H1 (cell line): ENCODE measurements around the gene NAV2. TPM values are rescaled to one million over a fixed set of nuclear protein-coding genes. Genes with fewer than 3 reads are reported as not detected.

ENCODE experiments used
- CTCF ChIA-PET: fragments of 300-600 bp; sonication (Branson Sonifier 250); formaldehyde crosslinking; loops from one replicate; lab custom pipeline; 2021; ENCODE audit not compliant: partially characterized antibody; lab: Charles Lee
- POLR2A ChIA-PET: fragments of 300-600 bp; sonication (Branson Sonifier 250); formaldehyde crosslinking; loops from one replicate; lab custom pipeline; 2021; ENCODE audit warnings: inconsistent platforms; ENCODE audit not compliant: partially characterized antibody; lab: Charles Lee
- DNase-seq, 2 experiments: peaks; one replicate each; pipeline versions ENCODE4 v3.0.0 to v3.0.0-alpha.2; 2010 to 2022; ENCODE audit warnings: low spot score in 2 of 2, low read depth in 1 of 2, mixed read lengths in 1 of 2
- FAIRE-seq: peaks from 2 replicates; lab custom pipeline; 2011; peaks lifted over from hg19 to GRCh38; lab: Jason Lieb, UNC
- H2AFZ ChIP-seq: 2 replicates; pipeline ENCODE4 v1.8.1; 2012; ENCODE audit warnings: low read length, inconsistent platforms
- H2AK5ac ChIP-seq: 2 replicates; pipeline ENCODE4 v1.6.1; 2013; ENCODE audit warnings: low read depth, low read length
- H2BK120ac ChIP-seq: replicated peaks from 2 replicates; pipeline ENCODE3; 2013; ENCODE audit warnings: low read depth, low read length, inconsistent platforms
- H2BK12ac ChIP-seq: 2 replicates; pipeline ENCODE4 v1.6.1; 2013; ENCODE audit warnings: low read depth, low read length
- H2BK15ac ChIP-seq: 2 replicates; pipeline ENCODE4 v1.6.1; 2013; ENCODE audit warnings: low read length
- H2BK20ac ChIP-seq: 2 replicates; pipeline ENCODE4 v1.6.1; 2013; ENCODE audit warnings: low read length
- H2BK5ac ChIP-seq: 2 replicates; pipeline ENCODE4 v1.6.1; 2013; ENCODE audit warnings: low read depth, low read length
- H3K14ac ChIP-seq: 2 replicates; pipeline ENCODE4 v1.6.1; 2013; ENCODE audit warnings: inconsistent platforms; ENCODE audit not compliant: insufficient read length
- H3K18ac ChIP-seq: 2 replicates; pipeline ENCODE4 v1.6.1; 2013; ENCODE audit warnings: low read length; ENCODE audit errors: extremely low read depth
- H3K23ac ChIP-seq: 2 replicates; pipeline ENCODE4 v1.6.1; 2013; ENCODE audit warnings: inconsistent platforms; ENCODE audit not compliant: insufficient read length
- H3K23me2 ChIP-seq: 2 replicates; pipeline ENCODE4 v1.6.1; 2013; ENCODE audit warnings: low read depth, low read length
- H3K27ac ChIP-seq: 2 replicates; pipeline ENCODE4 v1.6.1; 2011; ENCODE audit warnings: low read depth, low read length, inconsistent platforms
- H3K27me3 ChIP-seq, 4 experiments: replicated peaks in 1 of 4; 1 replicate in 1 of 4; 2 replicates in 3 of 4; pipeline versions ENCODE4 v1.6.1 to v1.8.1; 2011 to 2013; ENCODE audit warnings: low read length in 3 of 4, mild to moderate bottlenecking in 3 of 4, inconsistent platforms in 2 of 4, mixed read lengths in 2 of 4, moderate library complexity in 1 of 4; ENCODE audit not compliant: control insufficient read depth in 3 of 4, insufficient read depth in 3 of 4; ENCODE audit errors: extremely low read depth in 1 of 4
- H3K36me3 ChIP-seq, 4 experiments: 2 replicates each; pipeline versions ENCODE4 v1.6.1 to v1.8.1; 2011 to 2013; ENCODE audit warnings: mild to moderate bottlenecking in 4 of 4, low read length in 3 of 4, moderate library complexity in 2 of 4, control low read depth in 1 of 4, inconsistent platforms in 1 of 4; ENCODE audit not compliant: insufficient read depth in 4 of 4, control insufficient read depth in 2 of 4
- H3K4ac ChIP-seq: replicated peaks from 2 replicates; pipeline ENCODE3; 2013; ENCODE audit warnings: low read length, low read depth, mixed read lengths, inconsistent platforms; ENCODE audit not compliant: insufficient read length
- H3K4me1 ChIP-seq, 4 experiments: replicated peaks in 1 of 4; 1 replicate in 1 of 4; 2 replicates in 3 of 4; pipeline versions ENCODE4 v1.6.1 to v1.8.1; 2011 to 2013; ENCODE audit warnings: low read length in 3 of 4, inconsistent platforms in 2 of 4, mixed read lengths in 1 of 4; ENCODE audit not compliant: insufficient read depth in 4 of 4, control insufficient read depth in 3 of 4
- H3K4me2 ChIP-seq, 2 experiments: 2 replicates each; pipeline versions ENCODE4 v1.6.1 to v1.8.1; 2011 to 2013; ENCODE audit warnings: low read depth in 2 of 2, low read length in 2 of 2, control low read depth in 1 of 2, inconsistent platforms in 1 of 2, mild to moderate bottlenecking in 1 of 2; ENCODE audit not compliant: insufficient read depth in 1 of 2
- H3K4me3 ChIP-seq, 4 experiments: fragments of 200-600, 300-600 bp in 1 of 4; sonication (generic), shearing (Covaris generic), sonication (Bioruptor Twin) in 1 of 4; 2 replicates each; pipeline versions ENCODE4 v1.5.1 to v1.8.1; 2011 to 2016; ENCODE audit warnings: low read length in 4 of 4, low read depth in 3 of 4, control low read depth in 2 of 4, inconsistent platforms in 2 of 4, mild to moderate bottlenecking in 2 of 4, mixed read lengths in 1 of 4, moderate library complexity in 1 of 4; ENCODE audit not compliant: insufficient read depth in 2 of 4; ENCODE audit errors: extremely low read depth in 1 of 4
- H3K56ac ChIP-seq: replicated peaks from 2 replicates; pipeline ENCODE3; 2013; ENCODE audit warnings: low read depth, mild to moderate bottlenecking, mixed read lengths, low read length, inconsistent platforms; ENCODE audit not compliant: insufficient read length
- H3K79me1 ChIP-seq: 2 replicates; pipeline ENCODE4 v1.6.1; 2013; ENCODE audit warnings: low read depth, low read length, control low read depth
- H3K79me2 ChIP-seq, 2 experiments: 2 replicates each; pipeline versions ENCODE4 v1.6.1 to v1.8.1; 2012 to 2013; ENCODE audit warnings: low read length in 2 of 2, mild to moderate bottlenecking in 2 of 2, inconsistent platforms in 1 of 2; ENCODE audit not compliant: insufficient read depth in 2 of 2, control insufficient read depth in 1 of 2
- H3K9ac ChIP-seq, 4 experiments: replicated peaks in 1 of 4; 1 replicate in 1 of 4; 2 replicates in 3 of 4; pipeline versions ENCODE4 v1.6.1 to v1.8.1; 2011 to 2013; ENCODE audit warnings: low read depth in 3 of 4, low read length in 3 of 4, control low read depth in 2 of 4, mild to moderate bottlenecking in 2 of 4, moderate library complexity in 2 of 4, inconsistent platforms in 1 of 4; ENCODE audit errors: extremely low read depth in 1 of 4
- H3K9me3 ChIP-seq, 2 experiments: 2 replicates each; pipeline versions ENCODE4 v1.6.1 to v1.8.1; 2012 to 2013; ENCODE audit warnings: mild to moderate bottlenecking in 2 of 2, moderate library complexity in 2 of 2, control low read depth in 1 of 2, inconsistent platforms in 1 of 2, low read depth in 1 of 2, low read length in 1 of 2, mixed read lengths in 1 of 2; ENCODE audit not compliant: insufficient read depth in 2 of 2
- H4K20me1 ChIP-seq, 2 experiments: replicated peaks in 1 of 2; 2 replicates each; pipeline versions ENCODE3 to v1.8.1; 2011 to 2013; ENCODE audit warnings: inconsistent platforms in 2 of 2, low read length in 2 of 2, mild to moderate bottlenecking in 1 of 2; ENCODE audit not compliant: insufficient read depth in 2 of 2, control insufficient read depth in 1 of 2
- H4K5ac ChIP-seq: 2 replicates; pipeline ENCODE4 v1.6.1; 2013; ENCODE audit warnings: low read length, low read depth, mixed read lengths, inconsistent platforms; ENCODE audit not compliant: insufficient read length
- H4K8ac ChIP-seq: 2 replicates; pipeline ENCODE4 v1.8.0; 2013; ENCODE audit warnings: mild to moderate bottlenecking, moderate library complexity, low read length, inconsistent platforms; ENCODE audit not compliant: insufficient read depth; ENCODE audit errors: extremely low read depth
- H4K91ac ChIP-seq: replicated peaks from 2 replicates; pipeline ENCODE3; 2013; ENCODE audit warnings: low read length, mixed read lengths, inconsistent platforms; ENCODE audit not compliant: insufficient read length
- BACH1 ChIP-seq: IDR thresholded peaks from 2 replicates; pipeline ENCODE4 v1.6.1; 2012; ENCODE audit warnings: low read length, improper control_type of control experiment
- BCL11A ChIP-seq, 2 experiments: IDR thresholded peaks; one replicate each; pipeline ENCODE4 v1.6.1; 2011; ENCODE audit warnings: low read depth in 2 of 2, low read length in 2 of 2, mild to moderate bottlenecking in 2 of 2
- CTBP2 ChIP-seq: IDR thresholded peaks from 2 replicates; pipeline ENCODE4 v1.7.0; 2011; ENCODE audit warnings: borderline replicate concordance, mild to moderate bottlenecking, moderate library complexity, mixed read lengths, low read length; ENCODE audit not compliant: insufficient read depth, insufficient read length
- GABPA ChIP-seq: IDR thresholded peaks from 2 replicates; pipeline ENCODE4 v1.6.1; 2011; ENCODE audit warnings: mild to moderate bottlenecking, low read length, moderate library complexity, borderline replicate concordance; ENCODE audit not compliant: insufficient read depth
- GTF2F1 ChIP-seq: IDR thresholded peaks from 2 replicates; pipeline ENCODE4 v1.6.1; 2012; ENCODE audit warnings: low read depth, low read length, improper control_type of control experiment, borderline replicate concordance
- HDAC2 ChIP-seq, 2 experiments: fragments of 300-600 bp in 1 of 2; sonication (generic) in 1 of 2; IDR thresholded peaks; 2 replicates each; pipeline ENCODE4 v1.6.1; 2011 to 2012; ENCODE audit warnings: low read depth in 2 of 2, low read length in 2 of 2, mild to moderate bottlenecking in 2 of 2, moderate library complexity in 2 of 2, borderline replicate concordance in 1 of 2, inconsistent platforms in 1 of 2
- HDAC6 ChIP-seq: IDR thresholded peaks from one replicate; pipeline ENCODE4 v1.7.1; 2012; ENCODE audit warnings: low read depth, mild to moderate bottlenecking, inconsistent platforms, low read length, moderate library complexity
- JUN ChIP-seq: IDR thresholded peaks from 2 replicates; pipeline ENCODE4 v1.6.1; 2011; ENCODE audit warnings: low read depth, mild to moderate bottlenecking, improper control_type of control experiment, low read length
- POU5F1 ChIP-seq: IDR thresholded peaks from 2 replicates; pipeline ENCODE4 v1.6.1; 2011; ENCODE audit warnings: low read depth, mild to moderate bottlenecking, low read length, moderate library complexity
- SIN3A ChIP-seq, 2 experiments: IDR thresholded peaks in 1 of 2; conservative IDR thresholded peaks in 1 of 2; 2 replicates each; pipeline ENCODE4 v1.6.1; 2011 to 2012; ENCODE audit warnings: low read length in 2 of 2, improper control_type of control experiment in 1 of 2, low read depth in 1 of 2, mild to moderate bottlenecking in 1 of 2
- SP4 ChIP-seq: IDR thresholded peaks from 2 replicates; pipeline ENCODE4 v1.6.1; 2012; ENCODE audit warnings: low read length, inconsistent platforms
- TBP ChIP-seq: IDR thresholded peaks from 2 replicates; pipeline ENCODE4 v1.6.1; 2011; ENCODE audit warnings: low read depth, low read length, improper control_type of control experiment
- ZNF274 ChIP-seq: IDR thresholded peaks from 2 replicates; pipeline ENCODE4 v1.7.0; 2012; ENCODE audit warnings: low read length, borderline replicate concordance; ENCODE audit errors: extremely low read depth
- WGBS, 2 experiments: shearing (Covaris generic) in 1 of 2; methylation state at CpG; one replicate each; pipeline versions ENCODE4 v1.1.6 to v1.1.7; 2013 to 2015; ENCODE audit warnings: low lambda C conversion rate in 2 of 2, mixed read lengths in 2 of 2, inconsistent platforms in 1 of 2, low coverage in 1 of 2, missing lambda C conversion rate in 1 of 2; ENCODE audit not compliant: insufficient replicate concordance in 2 of 2, insufficient coverage in 1 of 2, insufficient read length in 1 of 2; ENCODE audit errors: extremely low coverage in 1 of 2, missing lambda C conversion rate in 1 of 2; 5-methylcytosine and 5-hydroxymethylcytosine counted together
- polyA plus RNA-seq, 7 experiments: library from polyadenylated mRNA; depleted of rRNA in 3 of 7; stranded (reverse) in 5 of 7; unstranded in 2 of 7; fragments of >200 nt in 5 of 7; fragments of 200-250 nt in 2 of 7; gene quantifications; 1 replicate in 5 of 7; 2 replicates in 1 of 7; 4 replicates in 1 of 7; pipeline versions ENCODE4 v1.2.1 to v1.2.3, GENCODE V29; 2011 to 2013; ENCODE audit warnings: missing spikeins in 2 of 7, mixed read lengths in 2 of 7
- total RNA-seq: library from RNA; stranded (reverse); fragmentation: NEBNext Ultra II Directional; extraction: Animal tissue kit (Norgen Biotek cat#: 25700); gene quantifications from 2 replicates; pipeline ENCODE4 v1.2.1, GENCODE V29; 2021

Gene NAV2
- total and polyA plus RNA-seq, 2 of the 8 experiments (the other 6 are each of a cell fraction or from before 2014, with no cell fraction given) = 35.6 to 73.6 TPM

DNA sequence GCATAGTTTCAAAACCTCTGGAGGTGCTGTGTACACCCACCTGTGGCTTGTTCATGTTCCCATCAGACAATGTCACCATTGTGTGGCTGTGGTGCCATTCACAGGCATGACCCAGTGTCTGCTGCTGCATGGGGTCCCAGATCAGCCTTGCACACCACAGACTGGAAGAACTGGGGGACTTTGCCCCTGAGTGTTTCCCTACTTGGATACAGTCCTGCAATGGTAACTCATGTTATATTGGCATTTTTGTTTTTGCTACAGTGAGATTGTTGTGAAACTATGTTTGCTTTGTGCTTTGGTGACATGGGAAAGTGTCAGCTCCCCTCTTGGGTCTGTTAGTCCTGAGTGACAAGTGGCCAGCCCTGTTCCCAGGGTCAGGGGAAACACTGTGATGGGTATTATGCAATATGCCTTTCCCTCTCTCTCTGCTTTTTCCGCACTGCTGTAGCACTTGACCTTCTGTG is 108.8 kb downstream of the NAV2 start:
- Histone ChIP-seq H3K4me1 (peaks cover 15 to 38% (median 28%) of the 10 kb centered on the region in 4 experiments), H2BK5ac (peak overlapping the region; percentile 69), H3K4me2 (no peak overlapping the region), H3K23me2 (peaks cover 7% of the 10 kb centered on the region; the same call in 1 of the 2 replicates), H4K20me1 (no peaks in the 10 kb centered on the region), H4K5ac (no peak overlapping the region), H3K18ac (peak overlapping the region; percentile 9; the same call in 1 of the 2 replicates), H4K8ac (no peak overlapping the region), H2BK12ac (peak overlapping the region; percentile 73; the same call in 1 of the 2 replicates), H3K14ac (no peak overlapping the region), H3K27ac (peak overlapping the region; percentile 57), H3K56ac (no peak overlapping the region), H2AK5ac (peak overlapping the region; percentile 71; the same call in 1 of the 2 replicates), H3K9ac (no peak overlapping the region; a peak in 1 of 7 replicates), H4K91ac (peak overlapping the region; percentile 22), H3K79me1 (no peaks in the 10 kb centered on the region), H3K27me3 (no peaks in the 10 kb centered on the region), H2BK15ac (peak overlapping the region; percentile 66; the same call in 1 of the 2 replicates), H2AFZ (no peak overlapping the region), H3K4me3 (no peak overlapping the region), H2BK20ac (peak overlapping the region; percentile 29; the same call in 1 of the 2 replicates), H3K23ac (no peak overlapping the region), H3K4ac (no peak overlapping the region), H3K9me3 (no peaks in the 10 kb centered on the region), H3K79me2 (peaks cover 0 to 70% of the 10 kb centered on the region in 2 experiments; a peak in 3 of 4 replicates), H2BK120ac (no peak overlapping the region), H3K36me3 (peaks cover 0 to 4% (median 2%) of the 10 kb centered on the region in 4 experiments; a peak in 1 of 8 replicates)
- ChIA-PET POLR2A (no interaction called here), CTCF (interaction anchor here (2.1 kb wide), 1 partner anchor 82 kb away, joined by 8 read pairs; no protein-coding TSS in a partner anchor)
- no peak for DNase-seq
- WGBS, 2 experiments = 91% methylated on average over 1 of the region's 1 CpG; no CpG with 5 or more reads in 1 of the 2 experiments
- FAIRE-seq = no peak
- TF ChIP-seq GABPA (no peak), CTBP2 (no peak), ZNF274 (no peak), HDAC6 (no peak), GTF2F1 (no peak), BCL11A (IDR thresholded peaks at IDR 0.05; ENCODE audit: low read depth in 2 of 2, low read length in 2 of 2) (no peak), BACH1 (no peak), SIN3A (conservative IDR thresholded peaks at IDR 0.05 in 1 of 2, IDR thresholded peaks at IDR 0.05 in 1 of 2; ENCODE audit: low read depth in 1 of 2, low read length in 2 of 2) (no peak), POU5F1 (no peak), TBP (no peak), HDAC2 (IDR thresholded peaks at IDR 0.05; ENCODE audit: borderline replicate concordance in 1 of 2, low read depth in 2 of 2, low read length in 2 of 2) (no peak), JUN (no peak), SP4 (no peak)
